ENCODE data around the gene MKNK1. TPM values are rescaled to one million over a fixed set of nuclear protein-coding genes. Genes with fewer than 3 reads are reported as not detected.

Gene MKNK1
- total RNA-seq, 1 experiment from 2014 or later: 40.1 TPM

GRCh38 chr1:46571691-46572225 is 32.3 kb downstream of the MKNK1 start:
- in situ Hi-C loops (cut with HindIII; ENCODE audit: low pct_unique_long_range_greater_than_20kb, low sequenced_read_pairs) (no loop called here), intact Hi-C loops (cut with micrococcal nuclease; ENCODE audit: unreplicated experiment) (no loop called here)
- no peaks in the 10 kb centered on the region for H3K36me3 ChIP-seq (ENCODE audit: control insufficient read depth, insufficient read depth, low read length)
- BruUV-seq (replicated peaks): no TSS peak
- H3K4me1 ChIP-seq (ENCODE audit: control insufficient read depth, insufficient read depth, low read length): no peaks in the 10 kb centered on the region
- no peak for TF ChIP-seq SIN3A (IDR thresholded peaks at IDR 0.05; ENCODE audit: borderline replicate concordance, insufficient read depth, low read depth, low read length)
- TF ChIP-seq CTCF (IDR thresholded peaks at IDR 0.05): no peak
- no peak for TF ChIP-seq TCF7L2 (IDR thresholded peaks at IDR 0.05; ENCODE audit: low read depth, low read length)
- no peak for TF ChIP-seq POLR2AphosphoS5 (IDR thresholded peaks at IDR 0.05; ENCODE audit: low read depth, low read length)
- TF ChIP-seq REST (IDR thresholded peaks at IDR 0.05; ENCODE audit: insufficient read depth in 1 of 2, low read depth in 2 of 2, low read length in 1 of 2): no peak
- H3K9me3 ChIP-seq (ENCODE audit: control insufficient read depth, insufficient read depth, low read depth, low read length): no peaks in the 10 kb centered on the region
- ChIA-PET POLR2A (no interaction called here), CTCF (no interaction called here)
- no peaks in the 10 kb centered on the region for H3K27me3 ChIP-seq (ENCODE audit: control insufficient read depth, insufficient read depth, low read length)
- H3K27ac ChIP-seq (ENCODE audit: low read length): no peak overlapping the region
- ATAC-seq (no peak), DNase-seq (ENCODE audit: low read depth, low spot score) (no peak)
- no peak overlapping the region for H3K4me3 ChIP-seq (ENCODE audit: low read depth in 2 of 2, low read length in 2 of 2)

GRCh38 chr1:46569884-46570725 is 34.0 kb downstream of the MKNK1 start:
- no peak overlapping the region for H3K27ac ChIP-seq (ENCODE audit: low read length)
- in situ Hi-C loops (cut with HindIII; ENCODE audit: low pct_unique_long_range_greater_than_20kb, low sequenced_read_pairs): no loop called here
- no peak for DNase-seq (ENCODE audit: low read depth, low spot score)
- H3K36me3 ChIP-seq (ENCODE audit: control insufficient read depth, insufficient read depth, low read length): no peaks in the 10 kb centered on the region
- BruUV-seq (replicated peaks): no TSS peak
- intact Hi-C loops (cut with micrococcal nuclease; ENCODE audit: unreplicated experiment): no loop called here
- H3K9me3 ChIP-seq (ENCODE audit: control insufficient read depth, insufficient read depth, low read depth, low read length): no peaks in the 10 kb centered on the region
- H3K4me3 ChIP-seq (ENCODE audit: low read depth in 2 of 2, low read length in 2 of 2): no peak overlapping the region
- no peaks in the 10 kb centered on the region for H3K4me1 ChIP-seq (ENCODE audit: control insufficient read depth, insufficient read depth, low read length)
- TF ChIP-seq CTCF (IDR thresholded peaks at IDR 0.05): no peak
- TF ChIP-seq POLR2AphosphoS5 (IDR thresholded peaks at IDR 0.05; ENCODE audit: low read depth, low read length): no peak
- no peak for TF ChIP-seq TCF7L2 (IDR thresholded peaks at IDR 0.05; ENCODE audit: low read depth, low read length)
- no peak for TF ChIP-seq REST (IDR thresholded peaks at IDR 0.05; ENCODE audit: insufficient read depth in 1 of 2, low read depth in 2 of 2, low read length in 1 of 2)
- no peak for TF ChIP-seq SIN3A (IDR thresholded peaks at IDR 0.05; ENCODE audit: borderline replicate concordance, insufficient read depth, low read depth, low read length)
- ChIA-PET CTCF (interaction anchor here (1.0 kb wide), 1 partner anchor 126 kb away, joined by 3 read pairs; no protein-coding TSS in a partner anchor), POLR2A (no interaction called here)
- H3K27me3 ChIP-seq (ENCODE audit: control insufficient read depth, insufficient read depth, low read length): no peaks in the 10 kb centered on the region
- no peak for ATAC-seq
